ENCODE measurements around the gene MED29. TPM values are rescaled to one million over a fixed set of nuclear protein-coding genes. Genes with fewer than 3 reads are reported as not detected.
A peak's percentile ranks its signal among the peaks of the same experiment; 100 is the strongest.

MED29 gene
- total and polyA plus RNA-seq, 2 of the 13 experiments (the other 11 are each of a cell fraction or from before 2014, with no cell fraction given), result 14.0 to 19.7 TPM

- TF ChIP-seq, protein P1, sequence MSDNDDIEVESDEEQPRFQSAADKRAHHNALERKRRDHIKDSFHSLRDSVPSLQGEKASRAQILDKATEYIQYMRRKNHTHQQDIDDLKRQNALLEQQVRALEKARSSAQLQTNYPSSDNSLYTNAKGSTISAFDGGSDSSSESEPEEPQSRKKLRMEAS (IDR thresholded peaks at IDR 0.05), result peak; percentile 41; the same call in 1 of the 2 replicates
- TF ChIP-seq CBFB (CRISPR knock-in tag; IDR thresholded peaks at IDR 0.05), result no peak
- TF ChIP-seq ZNF574 (CRISPR knock-in tag; IDR thresholded peaks at IDR 0.05), result peak; percentile 66
These were observed 20.1 kb downstream of the MED29 start (continued) for GRCh38 chr19:39411081-39411831.

GRCh38 chr19:39411832-39412099 lies 20.6 kb downstream of the MED29 start:
- peaks cover 38% of the 10 kb centered on the region for H3K79me2 ChIP-seq (ENCODE audit: insufficient read depth, low read length)
- WGBS (ENCODE audit: low lambda C conversion rate), result 0% methylated on average over 7 of the region's 7 CpGs
- H3K9ac ChIP-seq (ENCODE audit: insufficient read depth, low read depth, low read length), result peak overlapping the region; percentile 83
- peaks cover 58% of the 10 kb centered on the region for H3K4me1 ChIP-seq (ENCODE audit: insufficient read depth, low read length)
- peak; percentile 90 for DNase-seq (ENCODE audit: low spot score)
- ChIA-PET POLR2A (interaction anchor here (0.7 to 2.3 kb wide), 8 partner anchors 11 to 69 kb away, joined by 4 to 123 read pairs (median 29); partner anchors contain the start of genes MED29, PAF1, RPS16 and SAMD4B), CTCF (ENCODE audit: low intra/inter-chr PET ratio, low total read pairs) (interaction anchor here (0.8 to 5.1 kb wide), 6 partner anchors 11 to 84 kb away, joined by 3 to 127 read pairs (median 4); partner anchors contain the start of genes MED29, PAF1 and SAMD4B)
- ATAC-seq, result peak; percentile 47
- in situ Hi-C loops (cut with HindIII; ENCODE audit: extremely low pct_ligation_motif_present, low pct_unique_long_range_greater_than_20kb), result no loop called here
- H2AFZ ChIP-seq (ENCODE audit: low read length), result no peak overlapping the region
- intact Hi-C loops (cut with micrococcal nuclease; ENCODE audit: unreplicated experiment), result loop anchor here (1.0 to 10.0 kb wide), 5 partner anchors 10 to 289 kb away; partner anchors contain the start of genes EID2B and SAMD4B
- H3K4me2 ChIP-seq (ENCODE audit: low read depth, low read length), result peak overlapping the region; percentile 96
- peak overlapping the region; percentile 38 to 97 (median 70); a peak in 5 of 6 replicates for H3K4me3 ChIP-seq (replicated peaks in 1 of 3; ENCODE audit: insufficient read depth in 1 of 3, low read depth in 2 of 3, low read length in 3 of 3)
- H3K27me3 ChIP-seq (ENCODE audit: control insufficient read depth in 1 of 2, insufficient read depth in 2 of 2, low read length in 2 of 2), result no peaks in the 10 kb centered on the region; a peak in 1 of 5 replicates
- peak overlapping the region; percentile 81 for H3K27ac ChIP-seq (ENCODE audit: extremely low read length, insufficient read depth, low read length)
- H4K20me1 ChIP-seq (ENCODE audit: insufficient read depth, low read length), result peaks cover 20% of the 10 kb centered on the region; the same call in 1 of the 2 replicates
- BruUV-seq (replicated peaks), result no TSS peak
- no peak for FAIRE-seq
- H3K9me3 ChIP-seq (ENCODE audit: low read length), result no peaks in the 10 kb centered on the region
- H3K36me3 ChIP-seq (replicated peaks in 1 of 2; ENCODE audit: control insufficient read depth in 1 of 2, insufficient read depth in 2 of 2, low read length in 2 of 2), result peaks cover 0 to 6% of the 10 kb centered on the region in 2 experiments; a peak in 1 of 5 replicates
- TF ChIP-seq SIN3A (IDR thresholded peaks at IDR 0.05; ENCODE audit: borderline replicate concordance, low read depth, low read length) (no peak), ZNF543 (CRISPR knock-in tag; IDR thresholded peaks at IDR 0.05) (0 out of 2 replicates have a peak, but pooled peaks have one; percentile 32), ATF7-NPFF (CRISPR knock-in tag; IDR thresholded peaks at IDR 0.05; ENCODE audit: low read depth) (0 out of 2 replicates have a peak, but pooled peaks have one; percentile 2), SMC3 (IDR thresholded peaks at IDR 0.05; ENCODE audit: low read length) (peak; percentile 98), HNRNPL (IDR thresholded peaks at IDR 0.05; ENCODE audit: low read depth, low read length) (no peak), ZNF557 (CRISPR knock-in tag; IDR thresholded peaks at IDR 0.05) (peak; percentile 57; the same call in 1 of the 2 replicates), ZSCAN30 (CRISPR knock-in tag; IDR thresholded peaks at IDR 0.05) (0 out of 2 replicates have a peak, but pooled peaks have one; percentile 49), AHR (CRISPR knock-in tag; IDR thresholded peaks at IDR 0.05) (no peak), SAP130 (CRISPR knock-in tag; IDR thresholded peaks at IDR 0.05; ENCODE audit: low read depth) (peak; percentile 2; the same call in 1 of the 2 replicates), NFIB (CRISPR knock-in tag; IDR thresholded peaks at IDR 0.05; ENCODE audit: borderline replicate concordance) (no peak), BATF2 (CRISPR knock-in tag; IDR thresholded peaks at IDR 0.05) (no peak), MAF1 (CRISPR knock-in tag; IDR thresholded peaks at IDR 0.05; ENCODE audit: borderline replicate concordance) (no peak), MIER3 (CRISPR knock-in tag; IDR thresholded peaks at IDR 0.05; ENCODE audit: borderline replicate concordance) (no peak)

Measured in HepG2 (cell line).